ENCODE results near the gene ZMPSTE24.
"Not testable (repeated sequence)": the region's sequence is repeated elsewhere in the genome, so short reads cannot be mapped to it uniquely, and the experiment has no call there.

The ZMPSTE24 gene

DNA sequence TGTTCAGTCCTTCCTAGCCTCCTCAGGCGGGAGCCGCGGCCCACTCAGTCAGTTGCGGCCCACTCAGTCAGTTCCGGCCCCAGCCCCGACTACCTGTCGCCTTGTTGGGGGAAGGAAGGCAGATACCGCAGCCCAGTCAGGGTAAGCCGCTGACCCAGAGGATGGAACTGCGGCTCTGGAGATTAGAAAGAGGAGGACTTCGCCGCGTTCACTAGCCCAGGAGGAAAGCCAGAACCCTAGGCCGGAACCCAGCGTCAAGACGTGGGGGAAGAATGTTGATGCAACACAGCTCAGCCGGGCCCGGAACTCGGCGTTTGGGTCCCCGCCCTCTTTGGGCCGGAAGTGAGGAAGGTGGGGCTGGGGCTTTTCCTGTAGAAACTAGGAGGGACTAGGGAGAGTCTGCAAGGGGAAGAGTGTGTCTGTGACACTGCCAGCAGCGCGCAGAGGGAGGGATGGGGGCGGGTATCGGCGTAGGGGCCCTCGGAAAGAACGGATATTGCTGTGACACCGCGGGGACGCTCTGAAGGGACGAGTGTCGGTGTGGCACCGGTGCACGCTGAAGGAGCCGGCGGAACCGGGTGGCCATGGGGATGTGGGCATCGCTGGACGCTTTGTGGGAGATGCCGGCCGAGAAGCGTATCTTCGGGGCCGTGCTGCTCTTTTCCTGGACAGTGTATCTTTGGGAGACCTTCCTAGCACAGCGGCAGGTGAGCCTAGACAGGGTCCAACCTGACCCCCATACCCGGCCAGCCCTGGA, at the start of gene ZMPSTE24:
ZMPSTE24 (plus strand) TSS at position 549 of the 757 bp plus-strand sequence; CDS start at position 585, 36 bp downstream.
- peak; percentile 91 to 96 (median 92) for DNase-seq (ENCODE audit: low read depth in 3 of 3)

- no peak for DNase-seq (ENCODE audit: low read depth in 3 of 3)
Measured at GRCh38 chr1:40210511-40211204, 47.4 kb upstream of the ZMPSTE24 start.

DNA sequence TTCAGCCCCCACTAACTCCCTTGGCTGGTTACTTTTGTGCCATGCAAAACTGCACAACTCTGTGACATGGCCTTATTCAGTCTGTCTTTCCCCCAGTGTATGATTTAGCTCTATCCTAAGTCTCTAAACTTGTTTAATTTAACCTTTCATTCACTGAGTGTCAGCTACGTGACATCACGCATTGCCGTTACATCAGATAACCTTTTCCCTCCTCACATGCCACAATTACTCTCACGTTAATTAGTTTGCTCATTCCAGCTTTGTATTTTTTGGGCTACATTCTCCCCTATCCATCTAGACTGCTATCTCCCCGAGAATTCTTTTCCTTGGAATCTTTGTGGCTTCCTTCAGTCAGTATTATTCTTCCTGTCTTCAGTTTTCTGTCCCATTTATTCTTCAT, 39.7 kb upstream of the ZMPSTE24 start:
- no peak for DNase-seq (ENCODE audit: low read depth in 3 of 3)

DNA sequence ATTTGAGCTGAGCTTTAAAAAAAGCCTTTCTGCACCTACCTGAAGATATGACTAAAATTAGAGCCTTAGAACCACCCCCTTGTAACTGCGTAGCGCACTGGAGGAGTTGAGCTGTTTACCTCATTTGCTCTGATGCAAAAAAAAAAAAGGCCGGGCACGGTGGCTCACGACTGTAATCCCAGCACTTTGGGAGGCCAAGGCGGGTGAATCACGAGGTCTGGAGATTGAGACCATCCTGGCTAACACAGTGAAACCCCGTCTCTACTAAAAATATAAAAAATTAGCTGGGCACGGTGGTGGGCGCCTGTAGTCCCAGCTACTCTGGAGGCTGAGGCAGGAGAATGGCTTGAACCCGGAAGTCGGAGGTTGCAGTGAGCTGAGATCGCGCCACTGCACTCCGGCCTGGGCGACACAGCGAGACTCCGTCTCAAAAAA, 36.5 kb upstream of the ZMPSTE24 start:
- not testable (repeated sequence) for DNase-seq (ENCODE audit: low read depth in 3 of 3)

DNA sequence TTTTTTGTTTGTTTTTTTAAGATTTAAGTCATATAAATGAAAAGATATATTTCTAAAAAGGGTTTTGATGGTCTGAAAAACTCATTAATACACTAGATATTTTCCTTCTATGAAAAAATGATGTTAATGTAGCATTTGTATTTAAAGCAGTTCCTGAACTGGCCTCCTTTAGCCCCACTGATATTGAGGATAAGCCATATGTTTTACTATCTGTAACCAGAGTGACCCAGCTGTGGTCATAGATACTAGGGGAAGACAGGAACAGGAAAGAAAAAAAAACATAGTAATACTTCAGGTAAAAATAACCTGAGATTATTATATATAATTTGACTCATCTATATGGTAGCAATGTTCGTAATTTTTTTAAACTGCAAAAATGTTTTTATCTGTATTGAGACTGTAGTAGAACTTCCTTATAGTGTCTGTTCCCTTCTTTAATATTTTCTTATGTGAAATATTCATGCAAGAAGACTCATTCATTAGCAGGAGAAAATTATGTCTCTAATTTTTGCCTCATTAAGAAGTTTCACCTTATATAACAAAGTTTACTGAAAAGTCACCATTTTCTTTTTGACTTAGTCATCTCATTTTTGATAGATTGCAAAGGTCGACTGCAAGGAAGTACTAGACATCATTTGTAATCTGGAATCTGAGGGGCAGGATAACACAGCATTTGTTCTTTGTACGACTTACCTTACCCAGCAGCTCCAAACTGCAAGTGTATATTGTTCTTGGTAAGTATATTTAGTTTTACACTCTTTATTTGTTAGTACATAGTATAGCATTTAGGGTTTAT, 35.9 kb upstream of the ZMPSTE24 start:
- DNase-seq (ENCODE audit: low read depth in 3 of 3), result no peak

GRCh38 chr1:40224040-40224439, 34.0 kb upstream of the ZMPSTE24 start:
- no peak for DNase-seq (ENCODE audit: low read depth in 3 of 3)

DNA sequence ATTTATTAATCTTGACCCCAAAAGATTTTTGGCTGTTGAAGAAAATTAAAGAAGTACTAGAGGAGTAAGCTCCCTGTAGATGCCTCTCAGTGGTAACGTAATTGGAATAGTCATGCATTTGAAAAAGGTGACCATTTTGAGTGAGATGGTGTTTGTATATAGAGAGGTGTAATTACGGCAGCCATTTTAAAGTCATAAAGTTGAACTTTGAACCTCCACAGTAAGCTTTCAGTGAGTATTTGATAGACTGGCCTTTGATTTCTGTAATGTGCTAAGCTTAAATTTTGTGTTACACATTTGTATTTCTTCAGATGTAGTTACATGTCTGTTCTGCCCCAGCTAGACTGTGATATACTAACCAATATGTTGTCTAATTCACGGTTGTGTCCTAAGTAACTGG, 31.8 kb upstream of the ZMPSTE24 start:
- DNase-seq (ENCODE audit: low read depth in 3 of 3), result no peak

- DNase-seq (ENCODE audit: low read depth in 3 of 3), result peak; percentile 52 to 61 (median 58)
Measured at GRCh38 chr1:40232444-40232843, 25.6 kb upstream of the ZMPSTE24 start.

GRCh38 chr1:40239626-40240025, 18.4 kb upstream of the ZMPSTE24 start:
- no peak for DNase-seq (ENCODE audit: low read depth in 3 of 3)

DNA sequence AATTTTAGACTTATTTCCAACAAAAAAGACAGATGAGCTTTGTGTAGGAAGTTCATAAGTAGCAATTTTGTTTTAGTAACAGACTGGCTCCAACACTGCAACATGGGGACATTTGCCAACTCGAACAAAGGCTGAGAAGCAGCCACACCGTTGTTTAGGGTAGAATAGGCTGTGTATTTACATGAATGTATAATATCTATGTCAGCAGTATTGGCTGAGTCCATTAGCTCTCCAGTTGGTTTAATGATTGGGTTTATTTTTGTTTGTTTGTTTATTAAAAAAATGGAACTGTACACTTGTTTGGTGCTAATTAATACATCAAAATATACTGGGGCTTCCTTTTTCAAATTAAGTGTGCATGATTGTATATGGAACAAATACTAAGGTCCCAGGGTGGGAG, 17.6 kb upstream of the ZMPSTE24 start:
- DNase-seq (ENCODE audit: low read depth in 3 of 3), result no peak

DNA sequence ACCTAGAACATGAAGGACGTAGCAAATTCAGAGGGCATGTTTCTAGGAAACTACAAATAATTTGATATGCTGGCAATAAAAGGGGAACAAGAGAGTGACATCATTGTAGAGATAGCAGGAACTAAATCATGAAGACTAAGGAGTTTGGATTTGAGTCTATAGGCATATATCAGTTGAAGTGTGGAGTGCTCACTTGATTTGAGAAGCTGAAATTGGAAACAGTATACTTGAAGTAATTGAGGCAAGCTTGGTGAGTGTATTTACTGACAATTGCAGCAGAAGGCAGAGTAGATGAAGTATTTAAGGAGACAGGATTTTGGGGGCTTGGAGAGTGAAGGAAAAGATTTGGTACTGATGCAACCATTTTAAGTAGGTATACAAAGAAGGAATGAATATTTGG, 16.7 kb upstream of the ZMPSTE24 start:
- no peak for DNase-seq (ENCODE audit: low read depth in 3 of 3)

- DNase-seq (ENCODE audit: low read depth in 3 of 3), result no peak
Measured at GRCh38 chr1:40243351-40243750, 14.7 kb upstream of the ZMPSTE24 start.

DNA sequence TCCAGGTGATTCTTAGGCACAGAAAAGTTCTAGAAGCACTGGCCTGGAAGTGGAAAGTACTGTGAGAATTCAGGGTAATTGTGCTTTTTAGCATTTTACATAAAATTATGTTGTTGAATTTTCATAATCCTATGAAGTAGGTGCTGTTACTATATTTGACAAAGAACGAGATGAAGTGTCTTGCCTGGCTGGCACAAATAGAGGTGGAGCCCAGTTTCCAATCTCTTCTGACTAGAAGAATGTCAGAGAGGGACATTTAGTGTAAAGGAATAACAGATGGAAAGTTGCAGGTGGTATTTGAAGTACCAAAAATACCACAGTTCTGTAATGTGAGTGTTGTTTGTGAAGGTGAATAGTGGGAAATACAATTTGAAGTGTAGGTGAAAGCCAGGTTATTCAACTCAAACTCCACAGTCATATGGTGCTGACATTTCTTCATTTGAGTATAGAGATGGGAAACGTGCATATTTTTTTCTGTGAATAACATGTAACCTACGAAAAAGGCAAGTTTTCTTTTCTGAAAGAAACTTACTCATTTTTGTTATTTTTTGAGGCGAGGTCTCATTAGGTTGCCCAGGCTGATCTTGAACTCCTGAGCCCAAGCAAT, 13.8 kb upstream of the ZMPSTE24 start:
- no peak for DNase-seq (ENCODE audit: low read depth in 3 of 3)

GRCh38 chr1:40245686-40246085, 12.3 kb upstream of the ZMPSTE24 start:
- no peak for DNase-seq (ENCODE audit: low read depth in 3 of 3)

DNA sequence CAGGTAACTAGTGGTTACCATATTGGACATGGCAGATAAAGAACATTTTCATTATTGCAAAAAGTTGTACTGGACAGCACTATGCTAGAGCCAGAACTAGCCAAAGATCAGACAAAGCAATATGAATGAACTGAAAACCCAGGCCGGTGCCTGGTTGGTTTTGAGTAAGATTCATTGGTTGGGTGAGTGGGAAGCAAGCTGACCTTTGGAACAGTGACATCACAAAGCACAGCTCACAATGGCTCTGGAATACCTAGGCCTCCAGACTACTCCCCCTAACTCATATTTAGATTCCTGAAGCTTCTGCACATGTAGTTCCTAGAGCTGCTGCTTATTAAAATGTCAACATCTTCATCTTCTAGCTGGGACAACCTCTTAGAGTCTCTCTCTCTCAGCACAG, 10.4 kb upstream of the ZMPSTE24 start, which contains the start of gene TMCO2:
TMCO2 (plus strand) TSS at position 283 of the 400 bp plus-strand sequence; CDS start at position 340, 57 bp downstream.
- DNase-seq (ENCODE audit: low read depth in 3 of 3), result no peak

- no peak for DNase-seq (ENCODE audit: low read depth in 3 of 3)
Measured at GRCh38 chr1:40248412-40248811, 9.6 kb upstream of the ZMPSTE24 start.

DNA sequence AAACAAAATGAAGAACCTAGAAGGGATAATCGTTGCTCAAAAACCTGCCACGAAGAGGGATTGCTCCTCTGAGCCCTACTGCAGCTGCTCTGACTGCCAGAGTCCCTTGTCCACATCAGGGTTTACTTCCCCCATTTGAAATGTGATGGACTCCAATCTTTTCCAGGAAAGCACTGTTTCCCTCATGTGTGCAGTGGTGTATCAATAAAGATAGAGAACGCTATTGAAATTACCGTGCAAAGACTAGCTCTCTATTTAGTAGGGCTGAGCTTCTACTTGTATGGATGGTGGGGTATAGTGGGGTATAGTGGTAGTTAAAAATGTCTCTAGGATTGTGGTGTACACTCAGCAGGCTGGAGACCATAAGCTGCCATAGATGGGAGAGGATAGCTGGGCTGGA, 6.6 kb upstream of the ZMPSTE24 start:
- DNase-seq (ENCODE audit: low read depth in 3 of 3), result no peak

- no peak for DNase-seq (ENCODE audit: low read depth in 3 of 3)
Measured at GRCh38 chr1:40252601-40253000, 5.4 kb upstream of the ZMPSTE24 start.

DNA sequence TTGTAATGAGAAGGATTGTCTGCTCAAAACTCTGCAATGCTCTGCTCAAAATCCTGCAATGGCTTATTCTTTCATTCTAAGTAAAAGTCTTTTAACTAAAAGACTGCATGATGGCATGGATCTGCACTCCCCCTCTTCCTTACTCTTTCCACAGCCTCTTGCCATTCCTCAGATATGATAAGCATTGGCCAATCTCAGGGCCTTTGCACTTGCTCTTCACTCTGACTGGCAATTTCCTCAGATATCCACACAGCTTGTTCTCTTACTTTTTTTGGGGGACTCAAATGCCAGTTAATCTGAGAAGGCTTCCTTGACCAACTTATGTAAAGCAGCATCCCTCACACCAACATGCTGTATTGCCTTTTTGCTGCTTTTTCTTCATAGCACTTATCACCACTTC, 2.8 kb upstream of the ZMPSTE24 start:
- DNase-seq (ENCODE audit: low read depth in 3 of 3), result no peak

GRCh38 chr1:40256401-40257084, 1.5 kb upstream of the ZMPSTE24 start:
- no peak for DNase-seq (ENCODE audit: low read depth in 3 of 3)

GRCh38 chr1:40257313-40257687, 736 bp upstream of the ZMPSTE24 start:
- DNase-seq (ENCODE audit: low read depth in 3 of 3), result no peak
